H1 (cell line): ENCODE measurements around the gene RXRA. TPM values are rescaled to one million over a fixed set of nuclear protein-coding genes. Genes with fewer than 3 reads are reported as not detected.

ENCODE experiments used
- CTCF ChIA-PET: fragments of 300-600 bp; sonication (Branson Sonifier 250); formaldehyde crosslinking; loops from one replicate; lab custom pipeline; 2021; ENCODE audit not compliant: partially characterized antibody; lab: Charles Lee
- POLR2A ChIA-PET: fragments of 300-600 bp; sonication (Branson Sonifier 250); formaldehyde crosslinking; loops from one replicate; lab custom pipeline; 2021; ENCODE audit warnings: inconsistent platforms; ENCODE audit not compliant: partially characterized antibody; lab: Charles Lee
- DNase-seq, 2 experiments: peaks; one replicate each; pipeline versions ENCODE4 v3.0.0 to v3.0.0-alpha.2; 2010 to 2022; ENCODE audit warnings: low spot score in 2 of 2, low read depth in 1 of 2, mixed read lengths in 1 of 2
- FAIRE-seq: peaks from 2 replicates; lab custom pipeline; 2011; peaks lifted over from hg19 to GRCh38; lab: Jason Lieb, UNC
- H2AFZ ChIP-seq: 2 replicates; pipeline ENCODE4 v1.8.1; 2012; ENCODE audit warnings: low read length, inconsistent platforms
- H2AK5ac ChIP-seq: 2 replicates; pipeline ENCODE4 v1.6.1; 2013; ENCODE audit warnings: low read depth, low read length
- H2BK120ac ChIP-seq: replicated peaks from 2 replicates; pipeline ENCODE3; 2013; ENCODE audit warnings: low read depth, low read length, inconsistent platforms
- H2BK12ac ChIP-seq: 2 replicates; pipeline ENCODE4 v1.6.1; 2013; ENCODE audit warnings: low read depth, low read length
- H2BK15ac ChIP-seq: 2 replicates; pipeline ENCODE4 v1.6.1; 2013; ENCODE audit warnings: low read length
- H2BK20ac ChIP-seq: 2 replicates; pipeline ENCODE4 v1.6.1; 2013; ENCODE audit warnings: low read length
- H2BK5ac ChIP-seq: 2 replicates; pipeline ENCODE4 v1.6.1; 2013; ENCODE audit warnings: low read depth, low read length
- H3K14ac ChIP-seq: 2 replicates; pipeline ENCODE4 v1.6.1; 2013; ENCODE audit warnings: inconsistent platforms; ENCODE audit not compliant: insufficient read length
- H3K18ac ChIP-seq: 2 replicates; pipeline ENCODE4 v1.6.1; 2013; ENCODE audit warnings: low read length; ENCODE audit errors: extremely low read depth
- H3K23ac ChIP-seq: 2 replicates; pipeline ENCODE4 v1.6.1; 2013; ENCODE audit warnings: inconsistent platforms; ENCODE audit not compliant: insufficient read length
- H3K23me2 ChIP-seq: 2 replicates; pipeline ENCODE4 v1.6.1; 2013; ENCODE audit warnings: low read depth, low read length
- H3K27ac ChIP-seq: 2 replicates; pipeline ENCODE4 v1.6.1; 2011; ENCODE audit warnings: low read depth, low read length, inconsistent platforms
- H3K27me3 ChIP-seq, 4 experiments: replicated peaks in 1 of 4; 1 replicate in 1 of 4; 2 replicates in 3 of 4; pipeline versions ENCODE4 v1.6.1 to v1.8.1; 2011 to 2013; ENCODE audit warnings: low read length in 3 of 4, mild to moderate bottlenecking in 3 of 4, inconsistent platforms in 2 of 4, mixed read lengths in 2 of 4, moderate library complexity in 1 of 4; ENCODE audit not compliant: control insufficient read depth in 3 of 4, insufficient read depth in 3 of 4; ENCODE audit errors: extremely low read depth in 1 of 4
- H3K36me3 ChIP-seq, 4 experiments: 2 replicates each; pipeline versions ENCODE4 v1.6.1 to v1.8.1; 2011 to 2013; ENCODE audit warnings: mild to moderate bottlenecking in 4 of 4, low read length in 3 of 4, moderate library complexity in 2 of 4, control low read depth in 1 of 4, inconsistent platforms in 1 of 4; ENCODE audit not compliant: insufficient read depth in 4 of 4, control insufficient read depth in 2 of 4
- H3K4ac ChIP-seq: replicated peaks from 2 replicates; pipeline ENCODE3; 2013; ENCODE audit warnings: low read length, low read depth, mixed read lengths, inconsistent platforms; ENCODE audit not compliant: insufficient read length
- H3K4me1 ChIP-seq, 4 experiments: replicated peaks in 1 of 4; 1 replicate in 1 of 4; 2 replicates in 3 of 4; pipeline versions ENCODE4 v1.6.1 to v1.8.1; 2011 to 2013; ENCODE audit warnings: low read length in 3 of 4, inconsistent platforms in 2 of 4, mixed read lengths in 1 of 4; ENCODE audit not compliant: insufficient read depth in 4 of 4, control insufficient read depth in 3 of 4
- H3K4me2 ChIP-seq, 2 experiments: 2 replicates each; pipeline versions ENCODE4 v1.6.1 to v1.8.1; 2011 to 2013; ENCODE audit warnings: low read depth in 2 of 2, low read length in 2 of 2, control low read depth in 1 of 2, inconsistent platforms in 1 of 2, mild to moderate bottlenecking in 1 of 2; ENCODE audit not compliant: insufficient read depth in 1 of 2
- H3K4me3 ChIP-seq, 4 experiments: fragments of 200-600, 300-600 bp in 1 of 4; sonication (generic), shearing (Covaris generic), sonication (Bioruptor Twin) in 1 of 4; 2 replicates each; pipeline versions ENCODE4 v1.5.1 to v1.8.1; 2011 to 2016; ENCODE audit warnings: low read length in 4 of 4, low read depth in 3 of 4, control low read depth in 2 of 4, inconsistent platforms in 2 of 4, mild to moderate bottlenecking in 2 of 4, mixed read lengths in 1 of 4, moderate library complexity in 1 of 4; ENCODE audit not compliant: insufficient read depth in 2 of 4; ENCODE audit errors: extremely low read depth in 1 of 4
- H3K56ac ChIP-seq: replicated peaks from 2 replicates; pipeline ENCODE3; 2013; ENCODE audit warnings: low read depth, mild to moderate bottlenecking, mixed read lengths, low read length, inconsistent platforms; ENCODE audit not compliant: insufficient read length
- H3K79me1 ChIP-seq: 2 replicates; pipeline ENCODE4 v1.6.1; 2013; ENCODE audit warnings: low read depth, low read length, control low read depth
- H3K79me2 ChIP-seq, 2 experiments: 2 replicates each; pipeline versions ENCODE4 v1.6.1 to v1.8.1; 2012 to 2013; ENCODE audit warnings: low read length in 2 of 2, mild to moderate bottlenecking in 2 of 2, inconsistent platforms in 1 of 2; ENCODE audit not compliant: insufficient read depth in 2 of 2, control insufficient read depth in 1 of 2
- H3K9ac ChIP-seq, 4 experiments: replicated peaks in 1 of 4; 1 replicate in 1 of 4; 2 replicates in 3 of 4; pipeline versions ENCODE4 v1.6.1 to v1.8.1; 2011 to 2013; ENCODE audit warnings: low read depth in 3 of 4, low read length in 3 of 4, control low read depth in 2 of 4, mild to moderate bottlenecking in 2 of 4, moderate library complexity in 2 of 4, inconsistent platforms in 1 of 4; ENCODE audit errors: extremely low read depth in 1 of 4
- H3K9me3 ChIP-seq, 2 experiments: 2 replicates each; pipeline versions ENCODE4 v1.6.1 to v1.8.1; 2012 to 2013; ENCODE audit warnings: mild to moderate bottlenecking in 2 of 2, moderate library complexity in 2 of 2, control low read depth in 1 of 2, inconsistent platforms in 1 of 2, low read depth in 1 of 2, low read length in 1 of 2, mixed read lengths in 1 of 2; ENCODE audit not compliant: insufficient read depth in 2 of 2
- H4K20me1 ChIP-seq, 2 experiments: replicated peaks in 1 of 2; 2 replicates each; pipeline versions ENCODE3 to v1.8.1; 2011 to 2013; ENCODE audit warnings: inconsistent platforms in 2 of 2, low read length in 2 of 2, mild to moderate bottlenecking in 1 of 2; ENCODE audit not compliant: insufficient read depth in 2 of 2, control insufficient read depth in 1 of 2
- H4K5ac ChIP-seq: 2 replicates; pipeline ENCODE4 v1.6.1; 2013; ENCODE audit warnings: low read length, low read depth, mixed read lengths, inconsistent platforms; ENCODE audit not compliant: insufficient read length
- H4K8ac ChIP-seq: 2 replicates; pipeline ENCODE4 v1.8.0; 2013; ENCODE audit warnings: mild to moderate bottlenecking, moderate library complexity, low read length, inconsistent platforms; ENCODE audit not compliant: insufficient read depth; ENCODE audit errors: extremely low read depth
- H4K91ac ChIP-seq: replicated peaks from 2 replicates; pipeline ENCODE3; 2013; ENCODE audit warnings: low read length, mixed read lengths, inconsistent platforms; ENCODE audit not compliant: insufficient read length
- ASH2L ChIP-seq: fragments of 200-600, 300-600 bp; sonication (generic); IDR thresholded peaks from one replicate; pipeline ENCODE4 v1.7.1; 2017; ENCODE audit warnings: low read length
- BRCA1 ChIP-seq: IDR thresholded peaks from 2 replicates; pipeline ENCODE4 v1.6.1; 2012; ENCODE audit warnings: low read depth, low read length, improper control_type of control experiment
- CBX5 ChIP-seq: fragments of 300-800, 300-1000 bp; sonication (generic); IDR thresholded peaks from 2 replicates; pipeline ENCODE4 v1.7.1; 2016; ENCODE audit warnings: antibody characterized with exemption, low read length, low read depth
- EZH2 ChIP-seq: fragments of 200-600 bp; sonication (generic); IDR thresholded peaks from 2 replicates; pipeline ENCODE4 v1.7.1; 2012; ENCODE audit warnings: low read depth, mild to moderate bottlenecking, moderate library complexity, low read length, inconsistent platforms; ENCODE audit not compliant: severe bottlenecking
- GABPA ChIP-seq: IDR thresholded peaks from 2 replicates; pipeline ENCODE4 v1.6.1; 2011; ENCODE audit warnings: mild to moderate bottlenecking, low read length, moderate library complexity, borderline replicate concordance; ENCODE audit not compliant: insufficient read depth
- PHF8 ChIP-seq: fragments of 200-600 bp; sonication (generic); conservative IDR thresholded peaks from 2 replicates; pipeline ENCODE4 v1.7.1; 2012; ENCODE audit warnings: low read depth, mild to moderate bottlenecking, inconsistent platforms, low read length, moderate library complexity
- WGBS, 2 experiments: shearing (Covaris generic) in 1 of 2; methylation state at CpG; one replicate each; pipeline versions ENCODE4 v1.1.6 to v1.1.7; 2013 to 2015; ENCODE audit warnings: low lambda C conversion rate in 2 of 2, mixed read lengths in 2 of 2, inconsistent platforms in 1 of 2, low coverage in 1 of 2, missing lambda C conversion rate in 1 of 2; ENCODE audit not compliant: insufficient replicate concordance in 2 of 2, insufficient coverage in 1 of 2, insufficient read length in 1 of 2; ENCODE audit errors: extremely low coverage in 1 of 2, missing lambda C conversion rate in 1 of 2; 5-methylcytosine and 5-hydroxymethylcytosine counted together
- polyA plus RNA-seq, 7 experiments: library from polyadenylated mRNA; depleted of rRNA in 3 of 7; stranded (reverse) in 5 of 7; unstranded in 2 of 7; fragments of >200 nt in 5 of 7; fragments of 200-250 nt in 2 of 7; gene quantifications; 1 replicate in 5 of 7; 2 replicates in 1 of 7; 4 replicates in 1 of 7; pipeline versions ENCODE4 v1.2.1 to v1.2.3, GENCODE V29; 2011 to 2013; ENCODE audit warnings: missing spikeins in 2 of 7, mixed read lengths in 2 of 7
- total RNA-seq: library from RNA; stranded (reverse); fragmentation: NEBNext Ultra II Directional; extraction: Animal tissue kit (Norgen Biotek cat#: 25700); gene quantifications from 2 replicates; pipeline ENCODE4 v1.2.1, GENCODE V29; 2021

Gene RXRA
- total and polyA plus RNA-seq, 2 of the 8 experiments (the other 6 are each of a cell fraction or from before 2014, with no cell fraction given) = 9.8 to 29.4 TPM

DNA sequence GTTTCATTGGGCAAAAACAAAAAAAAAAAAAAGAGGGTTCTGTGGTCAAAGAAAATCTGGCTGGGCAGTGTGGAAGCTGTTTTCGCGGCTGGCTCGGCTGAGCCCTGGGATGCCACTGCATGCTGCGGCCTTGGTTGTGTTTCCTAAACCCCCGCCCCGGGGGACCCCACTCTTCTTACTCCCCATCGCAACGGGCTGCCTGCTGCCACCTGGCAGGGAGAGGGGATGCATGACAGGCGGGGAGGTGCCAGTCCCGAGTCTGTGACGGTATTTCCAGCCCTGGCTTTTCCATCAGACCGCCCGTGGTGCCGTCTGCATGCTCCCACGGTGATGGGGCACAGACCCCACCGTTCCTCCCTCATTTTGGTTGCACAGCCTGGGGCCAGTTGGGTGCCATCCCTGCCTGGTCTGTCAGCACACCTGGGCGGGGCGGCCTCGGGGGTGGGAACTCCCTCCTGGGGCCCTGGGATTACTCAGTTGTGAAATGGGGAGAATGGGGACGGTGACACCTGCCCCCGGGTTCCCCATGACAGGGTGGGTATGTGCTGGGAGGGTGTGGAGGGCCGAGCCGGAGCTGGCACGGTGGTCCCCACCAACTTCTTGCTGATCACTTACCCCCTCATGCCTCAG lies 101.0 kb downstream of the RXRA start:
- H2AFZ ChIP-seq = no peak overlapping the region
- peaks cover 0 to 2% (median 0%) of the 10 kb centered on the region in 4 experiments; a peak in 2 of 8 replicates for H3K36me3 ChIP-seq
- H4K5ac ChIP-seq = no peak overlapping the region
- no peak overlapping the region for H3K56ac ChIP-seq
- no peaks in the 10 kb centered on the region for H4K20me1 ChIP-seq
- H3K4me3 ChIP-seq = no peak overlapping the region
- WGBS, 2 experiments = 89% methylated on average over 20 of the region's 24 CpGs; no CpG with 5 or more reads in 1 of the 2 experiments
- H2BK15ac ChIP-seq = no peak overlapping the region
- H3K79me2 ChIP-seq = no peaks in the 10 kb centered on the region
- no peaks in the 10 kb centered on the region for H3K79me1 ChIP-seq
- no peaks in the 10 kb centered on the region; a peak in 1 of 7 replicates for H3K4me1 ChIP-seq
- H2BK5ac ChIP-seq = no peak overlapping the region
- H4K8ac ChIP-seq = no peak overlapping the region
- H3K27ac ChIP-seq = no peak overlapping the region
- H3K9ac ChIP-seq = no peak overlapping the region
- FAIRE-seq = no peak
- no peak overlapping the region for H3K4me2 ChIP-seq
- H3K23ac ChIP-seq = no peak overlapping the region
- no peak for DNase-seq
- no peaks in the 10 kb centered on the region for H3K27me3 ChIP-seq
- no peak overlapping the region for H2BK20ac ChIP-seq
- CTCF ChIA-PET = no interaction called here
- H2BK12ac ChIP-seq = no peak overlapping the region
- no peak overlapping the region for H3K14ac ChIP-seq
- no peak overlapping the region for H4K91ac ChIP-seq
- H3K9me3 ChIP-seq = no peaks in the 10 kb centered on the region
- POLR2A ChIA-PET = no interaction called here
- H2BK120ac ChIP-seq = no peak overlapping the region
- no peak overlapping the region for H2AK5ac ChIP-seq
- H3K23me2 ChIP-seq = no peaks in the 10 kb centered on the region
- no peak overlapping the region for H3K18ac ChIP-seq
- H3K4ac ChIP-seq = no peak overlapping the region
- TF ChIP-seq GABPA (no peak), ASH2L (no peak), EZH2 (no peak), PHF8 (no peak), CBX5 (no peak), BRCA1 (no peak)
